Endodermal cell (in vitro differentiated cells): ENCODE measurements around the gene AGAP9. TPM values are rescaled to one million over a fixed set of nuclear protein-coding genes. Genes with fewer than 3 reads are reported as not detected.
A peak's percentile ranks its signal among the peaks of the same experiment; 100 is the strongest.

Source experiments
- DNase-seq: peaks from one replicate; pipeline ENCODE4 v3.0.0-alpha.2; 2017
- H3K27ac ChIP-seq: 2 replicates; pipeline ENCODE4 v1.5.1; 2013; ENCODE audit warnings: mild to moderate bottlenecking, low read depth, low read length, moderate library complexity
- H3K27me3 ChIP-seq: 2 replicates; pipeline ENCODE4 v1.6.1; 2013; ENCODE audit warnings: mild to moderate bottlenecking, low read length, moderate library complexity; ENCODE audit not compliant: insufficient read depth, control insufficient read depth, poor library complexity, severe bottlenecking
- H3K36me3 ChIP-seq: 2 replicates; pipeline ENCODE4 v1.7.0; 2013; ENCODE audit warnings: mild to moderate bottlenecking, low read length, moderate library complexity; ENCODE audit not compliant: control insufficient read depth, insufficient read depth
- H3K4me1 ChIP-seq: one replicate; pipeline ENCODE4 v1.7.0; 2013; ENCODE audit warnings: low read length; ENCODE audit not compliant: control insufficient read depth, insufficient read depth
- H3K4me3 ChIP-seq: 2 replicates; pipeline ENCODE4 v1.5.1; 2013; ENCODE audit warnings: mild to moderate bottlenecking, low read length, moderate library complexity
- H3K9ac ChIP-seq: 2 replicates; pipeline ENCODE4 v1.6.1; 2013; ENCODE audit warnings: mild to moderate bottlenecking, low read length, moderate library complexity; ENCODE audit not compliant: poor library complexity, severe bottlenecking; ENCODE audit errors: extremely low read depth
- H3K9me3 ChIP-seq: 2 replicates; pipeline ENCODE4 v1.6.1; 2013; ENCODE audit warnings: mild to moderate bottlenecking, low read length, moderate library complexity; ENCODE audit not compliant: control insufficient read depth
- H3K27ac Mint-ChIP-seq: 2 replicates; pipeline ENCODE4 v1.8.0; 2020; ENCODE audit warnings: mixed read lengths
- H3K27me3 Mint-ChIP-seq: 2 replicates; pipeline ENCODE4 v1.8.0; 2021; ENCODE audit warnings: mild to moderate bottlenecking, mixed read lengths; ENCODE audit not compliant: insufficient read depth
- H3K36me3 Mint-ChIP-seq: 2 replicates; pipeline ENCODE4 v1.8.0; 2020; ENCODE audit warnings: low read depth, mixed read lengths
- H3K4me1 Mint-ChIP-seq: 2 replicates; pipeline ENCODE4 v1.8.0; 2020; ENCODE audit warnings: mixed read lengths
- H3K4me3 Mint-ChIP-seq: 2 replicates; pipeline ENCODE4 v1.8.0; 2020; ENCODE audit warnings: mild to moderate bottlenecking, moderate library complexity, mixed read lengths
- H3K9me3 Mint-ChIP-seq: 2 replicates; pipeline ENCODE4 v1.8.0; 2020; ENCODE audit warnings: mild to moderate bottlenecking, mixed read lengths
- CTCF ChIP-seq: fragments of 200-600 bp; sonication (generic); conservative IDR thresholded peaks from 2 replicates; pipeline ENCODE4 v1.5.0; 2021; ENCODE audit warnings: antibody characterized with exemption, mild to moderate bottlenecking
- WGBS, 2 experiments: methylation state at CpG; one replicate each; pipeline versions ENCODE4 v1.1.5 to v1.1.7; 2013; ENCODE audit warnings: missing lambda C conversion rate in 2 of 2, mixed read lengths in 1 of 2; ENCODE audit not compliant: insufficient coverage in 1 of 2, insufficient read length in 1 of 2; 5-methylcytosine and 5-hydroxymethylcytosine counted together
- total RNA-seq, 2 donors: library from RNA; stranded (reverse); fragmentation: NEBNext Ultra II Directional in 1 of 2; extraction: Animal tissue kit (Norgen Biotek cat#: 25700) in 1 of 2; gene quantifications; 2 replicates in 1 of 2; 3 replicates in 1 of 2; pipeline ENCODE4 v1.2.1, GENCODE V29; 2021

Gene AGAP9
- total RNA-seq, 2 donors from 2014 or later, result 14.4 to 17.0 TPM

- Mint-ChIP-seq H3K4me1 (peaks cover 15% of the 10 kb centered on the region), H3K36me3 (no peaks in the 10 kb centered on the region), H3K27ac (no peak overlapping the region), H3K4me3 (no peak overlapping the region), H3K9me3 (no peaks in the 10 kb centered on the region), H3K27me3 (peaks cover 4% of the 10 kb centered on the region)
- no peaks in the 10 kb centered on the region for H3K27me3 ChIP-seq
- no peak overlapping the region for H3K4me3 ChIP-seq
- no peak overlapping the region for H3K9ac ChIP-seq
- TF ChIP-seq CTCF, result no peak
- H3K27ac ChIP-seq, result no peak overlapping the region
- peaks cover 12% of the 10 kb centered on the region for H3K4me1 ChIP-seq
- no peaks in the 10 kb centered on the region for H3K9me3 ChIP-seq
- H3K36me3 ChIP-seq, result no peaks in the 10 kb centered on the region
- no peak for DNase-seq
- WGBS, 2 experiments, result 90 to 96% methylated on average over 3 to 10 of the region's 10 CpGs
Measured at GRCh38 chr10:47454008-47454779, 69.2 kb downstream of the AGAP9 start.

- Histone ChIP-seq H3K27me3 (no peaks in the 10 kb centered on the region), H3K9ac (no peak overlapping the region), H3K36me3 (no peaks in the 10 kb centered on the region), H3K4me3 (no peak overlapping the region), H3K27ac (no peak overlapping the region), H3K9me3 (no peaks in the 10 kb centered on the region), H3K4me1 (peaks cover 12% of the 10 kb centered on the region)
- no peak overlapping the region for H3K4me3 Mint-ChIP-seq
- no peak overlapping the region for H3K27ac Mint-ChIP-seq
- peaks cover 14% of the 10 kb centered on the region for H3K4me1 Mint-ChIP-seq
- no peaks in the 10 kb centered on the region for H3K9me3 Mint-ChIP-seq
- no peak for TF ChIP-seq CTCF
- peak; percentile 42 for DNase-seq
- peaks cover 4% of the 10 kb centered on the region for H3K27me3 Mint-ChIP-seq
- no peaks in the 10 kb centered on the region for H3K36me3 Mint-ChIP-seq
- 88 to 100% methylated on average over 1 to 6 of the region's 7 CpGs for WGBS, 2 experiments
Measured at GRCh38 chr10:47453141-47454007, 70.1 kb downstream of the AGAP9 start.

GRCh38 chr10:47452495-47453140 lies 70.8 kb downstream of the AGAP9 start:
- 76 to 77% methylated on average over 8 to 11 of the region's 11 CpGs for WGBS, 2 experiments
- no peaks in the 10 kb centered on the region for H3K36me3 Mint-ChIP-seq

More at GRCh38 chr10:47452495-47453140, 70.8 kb downstream of the AGAP9 start:
- Mint-ChIP-seq H3K27me3 (peaks cover 4% of the 10 kb centered on the region), H3K4me3 (no peak overlapping the region), H3K9me3 (no peaks in the 10 kb centered on the region), H3K27ac (no peak overlapping the region), H3K4me1 (peaks cover 14% of the 10 kb centered on the region)
- H3K4me3 ChIP-seq, result no peak overlapping the region
- H3K27ac ChIP-seq, result no peak overlapping the region
- H3K27me3 ChIP-seq, result no peaks in the 10 kb centered on the region
- peaks cover 12% of the 10 kb centered on the region for H3K4me1 ChIP-seq
- no peak for TF ChIP-seq CTCF
- no peaks in the 10 kb centered on the region for H3K36me3 ChIP-seq
- DNase-seq, result peak; percentile 75
- no peak overlapping the region for H3K9ac ChIP-seq
- H3K9me3 ChIP-seq, result no peaks in the 10 kb centered on the region
